ENCODE results near the gene RGS3.
"Not testable (repeated sequence)": the region's sequence is repeated elsewhere in the genome, so short reads cannot be mapped to it uniquely, and the experiment has no call there.

RGS3 gene

GRCh38 chr9:113436728-113437515, 26.6 kb upstream of the RGS3 start:
- no peaks in the 10 kb centered on the region for H3K27me3 ChIP-seq (replicated peaks; ENCODE audit: control insufficient read depth, insufficient read depth, low read length, poor library complexity, severe bottlenecking)
- H3K9me3 ChIP-seq (ENCODE audit: control insufficient read depth, low read length): no peaks in the 10 kb centered on the region
- no peaks in the 10 kb centered on the region for H3K36me3 ChIP-seq (ENCODE audit: control insufficient read depth, insufficient read depth, low read length)
- H3K4me3 ChIP-seq (ENCODE audit: insufficient read depth, low read depth, low read length, poor library complexity, severe bottlenecking): no peak overlapping the region
- H3K4me1 ChIP-seq (ENCODE audit: control insufficient read depth, insufficient read depth, low read length, poor library complexity, severe bottlenecking): no peaks in the 10 kb centered on the region
- H3K27ac ChIP-seq (ENCODE audit: insufficient read depth, low read length, poor library complexity, severe bottlenecking): no peak overlapping the region
- DNase-seq: no peak

GRCh38 chr9:113437716-113438115, 25.8 kb upstream of the RGS3 start:
- not testable (repeated sequence) for DNase-seq; H3K27ac ChIP-seq (ENCODE audit: insufficient read depth, low read length, poor library complexity, severe bottlenecking); H3K4me1 ChIP-seq (ENCODE audit: control insufficient read depth, insufficient read depth, low read length, poor library complexity, severe bottlenecking); H3K36me3 ChIP-seq (ENCODE audit: control insufficient read depth, insufficient read depth, low read length); H3K27me3 ChIP-seq (replicated peaks; ENCODE audit: control insufficient read depth, insufficient read depth, low read length, poor library complexity, severe bottlenecking); H3K9me3 ChIP-seq (ENCODE audit: control insufficient read depth, low read length); H3K4me3 ChIP-seq (ENCODE audit: insufficient read depth, low read depth, low read length, poor library complexity, severe bottlenecking)

GRCh38 chr9:113444736-113445135, 18.8 kb upstream of the RGS3 start:
- no peak overlapping the region for H3K27ac ChIP-seq (ENCODE audit: insufficient read depth, low read length, poor library complexity, severe bottlenecking)
- no peak overlapping the region for H3K4me3 ChIP-seq (ENCODE audit: insufficient read depth, low read depth, low read length, poor library complexity, severe bottlenecking)
- H3K27me3 ChIP-seq (replicated peaks; ENCODE audit: control insufficient read depth, insufficient read depth, low read length, poor library complexity, severe bottlenecking): no peaks in the 10 kb centered on the region
- no peaks in the 10 kb centered on the region for H3K4me1 ChIP-seq (ENCODE audit: control insufficient read depth, insufficient read depth, low read length, poor library complexity, severe bottlenecking)
- no peak for DNase-seq
- no peaks in the 10 kb centered on the region for H3K36me3 ChIP-seq (ENCODE audit: control insufficient read depth, insufficient read depth, low read length)
- H3K9me3 ChIP-seq (ENCODE audit: control insufficient read depth, low read length): no peaks in the 10 kb centered on the region

- Histone ChIP-seq H3K27me3 (replicated peaks; ENCODE audit: control insufficient read depth, insufficient read depth, low read length, poor library complexity, severe bottlenecking) (no peaks in the 10 kb centered on the region), H3K4me3 (ENCODE audit: insufficient read depth, low read depth, low read length, poor library complexity, severe bottlenecking) (no peak overlapping the region), H3K36me3 (ENCODE audit: control insufficient read depth, insufficient read depth, low read length) (no peaks in the 10 kb centered on the region), H3K4me1 (ENCODE audit: control insufficient read depth, insufficient read depth, low read length, poor library complexity, severe bottlenecking) (no peaks in the 10 kb centered on the region), H3K27ac (ENCODE audit: insufficient read depth, low read length, poor library complexity, severe bottlenecking) (no peak overlapping the region), H3K9me3 (ENCODE audit: control insufficient read depth, low read length) (no peaks in the 10 kb centered on the region)
- no peak for DNase-seq
Observed at GRCh38 chr9:113446323-113446740, 17.2 kb upstream of the RGS3 start.

- Histone ChIP-seq H3K9me3 (ENCODE audit: control insufficient read depth, low read length) (no peaks in the 10 kb centered on the region), H3K4me1 (ENCODE audit: control insufficient read depth, insufficient read depth, low read length, poor library complexity, severe bottlenecking) (no peaks in the 10 kb centered on the region), H3K4me3 (ENCODE audit: insufficient read depth, low read depth, low read length, poor library complexity, severe bottlenecking) (no peak overlapping the region), H3K27me3 (replicated peaks; ENCODE audit: control insufficient read depth, insufficient read depth, low read length, poor library complexity, severe bottlenecking) (no peaks in the 10 kb centered on the region), H3K27ac (ENCODE audit: insufficient read depth, low read length, poor library complexity, severe bottlenecking) (no peak overlapping the region), H3K36me3 (ENCODE audit: control insufficient read depth, insufficient read depth, low read length) (no peaks in the 10 kb centered on the region)
- DNase-seq: no peak
Observed at GRCh38 chr9:113449376-113449775, 14.2 kb upstream of the RGS3 start.

GRCh38 chr9:113452113-113452605, 11.4 kb upstream of the RGS3 start:
- Histone ChIP-seq H3K27me3 (replicated peaks; ENCODE audit: control insufficient read depth, insufficient read depth, low read length, poor library complexity, severe bottlenecking) (no peaks in the 10 kb centered on the region), H3K4me3 (ENCODE audit: insufficient read depth, low read depth, low read length, poor library complexity, severe bottlenecking) (no peak overlapping the region)

GRCh38 chr9:113454914-113455761, 8.4 kb upstream of the RGS3 start:
- H3K27ac ChIP-seq (ENCODE audit: insufficient read depth, low read length, poor library complexity, severe bottlenecking): no peak overlapping the region
- DNase-seq: no peak

More at GRCh38 chr9:113452113-113452605, 11.4 kb upstream of the RGS3 start:
- Histone ChIP-seq H3K27ac (ENCODE audit: insufficient read depth, low read length, poor library complexity, severe bottlenecking) (no peak overlapping the region), H3K9me3 (ENCODE audit: control insufficient read depth, low read length) (no peaks in the 10 kb centered on the region), H3K4me1 (ENCODE audit: control insufficient read depth, insufficient read depth, low read length, poor library complexity, severe bottlenecking) (no peaks in the 10 kb centered on the region), H3K36me3 (ENCODE audit: control insufficient read depth, insufficient read depth, low read length) (no peaks in the 10 kb centered on the region)
- DNase-seq: no peak

GRCh38 chr9:113456235-113456634, 7.3 kb upstream of the RGS3 start:
- H3K9me3 ChIP-seq (ENCODE audit: control insufficient read depth, low read length): no peaks in the 10 kb centered on the region
- H3K4me3 ChIP-seq (ENCODE audit: insufficient read depth, low read depth, low read length, poor library complexity, severe bottlenecking): no peak overlapping the region
- no peaks in the 10 kb centered on the region for H3K36me3 ChIP-seq (ENCODE audit: control insufficient read depth, insufficient read depth, low read length)
- H3K27me3 ChIP-seq (replicated peaks; ENCODE audit: control insufficient read depth, insufficient read depth, low read length, poor library complexity, severe bottlenecking): no peaks in the 10 kb centered on the region
- H3K27ac ChIP-seq (ENCODE audit: insufficient read depth, low read length, poor library complexity, severe bottlenecking): no peak overlapping the region
- no peak for DNase-seq
- H3K4me1 ChIP-seq (ENCODE audit: control insufficient read depth, insufficient read depth, low read length, poor library complexity, severe bottlenecking): no peaks in the 10 kb centered on the region

More at GRCh38 chr9:113454914-113455761, 8.4 kb upstream of the RGS3 start:
- no peaks in the 10 kb centered on the region for H3K36me3 ChIP-seq (ENCODE audit: control insufficient read depth, insufficient read depth, low read length)
- no peaks in the 10 kb centered on the region for H3K9me3 ChIP-seq (ENCODE audit: control insufficient read depth, low read length)
- no peaks in the 10 kb centered on the region for H3K27me3 ChIP-seq (replicated peaks; ENCODE audit: control insufficient read depth, insufficient read depth, low read length, poor library complexity, severe bottlenecking)
- H3K4me3 ChIP-seq (ENCODE audit: insufficient read depth, low read depth, low read length, poor library complexity, severe bottlenecking): no peak overlapping the region
- no peaks in the 10 kb centered on the region for H3K4me1 ChIP-seq (ENCODE audit: control insufficient read depth, insufficient read depth, low read length, poor library complexity, severe bottlenecking)

GRCh38 chr9:113461285-113461684, 2.2 kb upstream of the RGS3 start:
- H3K27me3 ChIP-seq (replicated peaks; ENCODE audit: control insufficient read depth, insufficient read depth, low read length, poor library complexity, severe bottlenecking): no peaks in the 10 kb centered on the region
- H3K27ac ChIP-seq (ENCODE audit: insufficient read depth, low read length, poor library complexity, severe bottlenecking): no peak overlapping the region
- H3K36me3 ChIP-seq (ENCODE audit: control insufficient read depth, insufficient read depth, low read length): no peaks in the 10 kb centered on the region

GRCh38 chr9:113461943-113462342, 1.6 kb upstream of the RGS3 start:
- Histone ChIP-seq H3K27ac (ENCODE audit: insufficient read depth, low read length, poor library complexity, severe bottlenecking) (no peak overlapping the region), H3K9me3 (ENCODE audit: control insufficient read depth, low read length) (no peaks in the 10 kb centered on the region), H3K4me1 (ENCODE audit: control insufficient read depth, insufficient read depth, low read length, poor library complexity, severe bottlenecking) (no peaks in the 10 kb centered on the region), H3K27me3 (replicated peaks; ENCODE audit: control insufficient read depth, insufficient read depth, low read length, poor library complexity, severe bottlenecking) (no peaks in the 10 kb centered on the region), H3K36me3 (ENCODE audit: control insufficient read depth, insufficient read depth, low read length) (no peaks in the 10 kb centered on the region), H3K4me3 (ENCODE audit: insufficient read depth, low read depth, low read length, poor library complexity, severe bottlenecking) (no peak overlapping the region)
- DNase-seq: no peak

More at GRCh38 chr9:113461285-113461684, 2.2 kb upstream of the RGS3 start:
- H3K4me1 ChIP-seq (ENCODE audit: control insufficient read depth, insufficient read depth, low read length, poor library complexity, severe bottlenecking): no peaks in the 10 kb centered on the region
- H3K4me3 ChIP-seq (ENCODE audit: insufficient read depth, low read depth, low read length, poor library complexity, severe bottlenecking): no peak overlapping the region
- no peak for DNase-seq
- no peaks in the 10 kb centered on the region for H3K9me3 ChIP-seq (ENCODE audit: control insufficient read depth, low read length)

Measured in effector memory CD4-positive, alpha-beta T cell (primary cell).